DND-41 (cell line): ENCODE measurements around the gene TNNC2.

Experiments used
- ATAC-seq: fragments of 200-7000 bp; cut with Tn5 transposase; 3 replicates; pipeline ENCODE4 v1.9.1; 2021; ENCODE audit warnings: low read depth; ENCODE audit not compliant: insufficient read depth
- DNase-seq: peaks from one replicate; pipeline ENCODE4 v3.0.0-alpha.2; 2020
- H2AFZ ChIP-seq: 2 replicates; pipeline ENCODE4 v1.6.0; 2012; ENCODE audit warnings: low read depth, low read length
- H3K27ac ChIP-seq: 2 replicates; pipeline ENCODE4 v1.5.1; 2012; ENCODE audit warnings: low read length, inconsistent platforms
- H3K27me3 ChIP-seq: fragments of 200-600 bp; sonication (generic); 2 replicates; pipeline ENCODE4 v1.6.0; 2012; ENCODE audit warnings: low read length, mild to moderate bottlenecking, inconsistent platforms; ENCODE audit not compliant: insufficient read depth, poor library complexity
- H3K36me3 ChIP-seq: 2 replicates; pipeline ENCODE4 v1.5.1; 2012; ENCODE audit warnings: low read length, inconsistent platforms; ENCODE audit not compliant: insufficient read depth
- H3K4me1 ChIP-seq: 2 replicates; pipeline ENCODE4 v1.5.1; 2012; ENCODE audit warnings: mild to moderate bottlenecking, low read length; ENCODE audit not compliant: insufficient read depth
- H3K4me2 ChIP-seq: 2 replicates; pipeline ENCODE4 v1.6.0; 2012; ENCODE audit warnings: mild to moderate bottlenecking, moderate library complexity, low read length, inconsistent platforms; ENCODE audit not compliant: insufficient read depth
- H3K4me3 ChIP-seq, 2 experiments: fragments of 200-600 bp in 1 of 2; shearing (Covaris generic) in 1 of 2; 2 replicates each; pipeline ENCODE4 v1.5.1; 2012 to 2016; ENCODE audit warnings: inconsistent platforms in 2 of 2, low read length in 2 of 2, mild to moderate bottlenecking in 2 of 2, low read depth in 1 of 2, moderate library complexity in 1 of 2
- H3K79me2 ChIP-seq: 2 replicates; pipeline ENCODE4 v1.6.0; 2012; ENCODE audit warnings: low read length, inconsistent platforms; ENCODE audit not compliant: insufficient read depth
- H3K9ac ChIP-seq: 2 replicates; pipeline ENCODE4 v1.6.0; 2012; ENCODE audit warnings: low read depth, mild to moderate bottlenecking, inconsistent platforms, low read length, moderate library complexity
- H3K9me3 ChIP-seq: 2 replicates; pipeline ENCODE4 v1.5.1; 2012; ENCODE audit warnings: low read length, moderate library complexity, mild to moderate bottlenecking, inconsistent platforms; ENCODE audit not compliant: insufficient read depth, severe bottlenecking
- H4K20me1 ChIP-seq: 2 replicates; pipeline ENCODE4 v1.6.0; 2012; ENCODE audit warnings: low read length; ENCODE audit not compliant: insufficient read depth
- EZH2 ChIP-seq: IDR thresholded peaks from 3 replicates; pipeline ENCODE4 v1.6.1; 2012; ENCODE audit warnings: borderline replicate concordance, low read depth, mild to moderate bottlenecking, moderate library complexity, low read length, inconsistent platforms; ENCODE audit not compliant: severe bottlenecking
- TF ChIP-seq, protein P1 (sequence below): IDR thresholded peaks from 2 replicates; pipeline ENCODE4 v1.5.1; 2012; ENCODE audit warnings: borderline replicate concordance, low read length, moderate library complexity, mild to moderate bottlenecking; ENCODE audit not compliant: poor library complexity, severe bottlenecking; ENCODE audit errors: extremely low read depth

The TNNC2 gene

DNA sequence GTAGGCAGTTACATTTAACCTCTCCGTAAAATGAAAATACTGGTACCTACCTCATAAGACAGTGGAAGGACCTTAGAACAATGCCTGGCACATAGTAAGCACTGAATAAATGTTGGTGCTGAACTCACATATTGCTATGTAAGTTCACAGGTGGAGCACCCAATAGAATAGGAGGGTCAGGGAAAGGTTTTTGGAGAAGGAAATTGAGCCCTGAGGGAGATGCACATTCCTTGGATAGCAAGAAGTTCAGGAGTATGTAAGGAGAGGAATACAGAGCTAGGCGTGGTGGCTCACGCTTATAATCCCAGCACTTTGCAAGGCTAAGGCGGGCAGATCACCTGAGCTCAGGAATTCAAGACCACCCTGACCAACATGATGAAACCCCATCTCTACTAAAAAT lies 7.6 kb downstream of the TNNC2 start:
- Histone ChIP-seq H2AFZ (no peak overlapping the region), H3K4me1 (peaks cover 10% of the 10 kb centered on the region), H3K27me3 (peaks cover 4% of the 10 kb centered on the region), H3K36me3 (peaks cover 19% of the 10 kb centered on the region), H3K27ac (no peak overlapping the region), H4K20me1 (peaks cover 11% of the 10 kb centered on the region; the same call in 1 of the 2 replicates), H3K9me3 (no peaks in the 10 kb centered on the region), H3K79me2 (peaks cover 2% of the 10 kb centered on the region), H3K4me2 (no peak overlapping the region), H3K9ac (no peak overlapping the region), H3K4me3 (no peak overlapping the region)
- DNase-seq: no peak
- no peak for ATAC-seq
- TF ChIP-seq, protein P1, sequence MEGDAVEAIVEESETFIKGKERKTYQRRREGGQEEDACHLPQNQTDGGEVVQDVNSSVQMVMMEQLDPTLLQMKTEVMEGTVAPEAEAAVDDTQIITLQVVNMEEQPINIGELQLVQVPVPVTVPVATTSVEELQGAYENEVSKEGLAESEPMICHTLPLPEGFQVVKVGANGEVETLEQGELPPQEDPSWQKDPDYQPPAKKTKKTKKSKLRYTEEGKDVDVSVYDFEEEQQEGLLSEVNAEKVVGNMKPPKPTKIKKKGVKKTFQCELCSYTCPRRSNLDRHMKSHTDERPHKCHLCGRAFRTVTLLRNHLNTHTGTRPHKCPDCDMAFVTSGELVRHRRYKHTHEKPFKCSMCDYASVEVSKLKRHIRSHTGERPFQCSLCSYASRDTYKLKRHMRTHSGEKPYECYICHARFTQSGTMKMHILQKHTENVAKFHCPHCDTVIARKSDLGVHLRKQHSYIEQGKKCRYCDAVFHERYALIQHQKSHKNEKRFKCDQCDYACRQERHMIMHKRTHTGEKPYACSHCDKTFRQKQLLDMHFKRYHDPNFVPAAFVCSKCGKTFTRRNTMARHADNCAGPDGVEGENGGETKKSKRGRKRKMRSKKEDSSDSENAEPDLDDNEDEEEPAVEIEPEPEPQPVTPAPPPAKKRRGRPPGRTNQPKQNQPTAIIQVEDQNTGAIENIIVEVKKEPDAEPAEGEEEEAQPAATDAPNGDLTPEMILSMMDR: no peak
- TF ChIP-seq EZH2: no peak

DNA sequence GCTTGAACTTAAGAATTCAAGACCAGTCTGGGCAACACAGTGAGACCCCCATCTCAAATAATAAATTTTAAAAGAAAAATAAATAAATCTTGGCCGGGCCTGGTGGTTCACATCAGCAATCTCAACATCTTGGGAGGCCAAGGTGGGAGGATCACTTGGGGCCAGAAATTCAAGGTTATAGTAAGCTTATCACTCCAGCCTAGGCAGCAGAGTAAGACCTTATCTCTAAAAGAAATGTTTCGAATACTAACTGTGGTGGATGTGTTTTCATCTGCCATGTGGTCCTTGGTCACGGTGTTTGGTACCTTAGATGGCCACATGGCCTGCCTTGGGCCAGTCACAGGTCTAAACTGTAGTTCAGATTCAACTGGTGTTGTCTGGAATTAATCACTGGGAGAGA lies 8.9 kb downstream of the TNNC2 start:
- TF ChIP-seq EZH2: no peak
- TF ChIP-seq, protein P1: no peak
- no peak for ATAC-seq

DNA sequence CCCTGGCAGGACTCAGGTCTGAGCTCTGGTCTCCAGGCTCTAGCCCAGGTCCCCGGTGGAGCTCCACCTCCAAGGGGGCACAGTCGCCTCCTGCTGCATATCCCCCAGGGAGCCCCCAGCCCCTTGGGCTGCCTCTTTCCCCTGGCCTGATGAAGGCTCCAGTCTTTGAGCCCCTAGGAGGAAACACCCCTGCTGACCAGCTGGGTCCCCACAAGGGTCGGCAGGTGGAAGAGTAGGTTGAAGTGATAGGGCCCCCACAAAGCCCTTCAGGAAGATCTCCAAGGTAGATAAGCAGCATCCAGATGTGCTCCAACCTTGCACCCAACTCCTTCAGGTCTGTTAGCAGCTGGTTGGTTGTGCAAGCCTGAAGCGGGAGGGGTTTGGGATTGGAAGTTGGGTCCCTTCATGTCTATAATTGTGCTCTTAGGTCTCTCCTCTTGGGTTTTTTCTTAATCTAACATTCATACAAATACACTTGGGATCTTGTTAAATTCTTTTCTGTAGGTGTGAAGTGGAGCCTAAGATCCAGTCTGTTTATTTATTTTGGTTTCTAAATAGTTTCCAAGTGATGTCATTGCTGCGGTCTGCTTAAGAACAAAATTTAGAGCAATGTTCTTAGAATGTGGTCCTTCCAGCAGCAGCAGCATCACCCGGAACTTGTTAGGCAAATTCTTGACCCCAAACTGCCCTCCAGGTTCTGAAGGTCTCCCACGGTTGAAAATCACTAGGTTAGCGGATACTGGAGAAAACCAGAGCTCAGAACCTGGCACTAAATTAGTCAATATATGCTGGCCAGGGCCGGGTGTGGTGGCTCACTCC lies 9.5 kb downstream of the TNNC2 start:
- Histone ChIP-seq H3K27ac (no peak overlapping the region), H3K4me2 (no peak overlapping the region), H3K9ac (no peak overlapping the region), H3K9me3 (no peaks in the 10 kb centered on the region), H3K27me3 (no peaks in the 10 kb centered on the region), H3K79me2 (peaks cover 19% of the 10 kb centered on the region), H3K4me3 (no peak overlapping the region), H2AFZ (no peak overlapping the region), H4K20me1 (peaks cover 14% of the 10 kb centered on the region; the same call in 1 of the 2 replicates), H3K4me1 (peaks cover 24% of the 10 kb centered on the region), H3K36me3 (peaks cover 36% of the 10 kb centered on the region)
- no peak for ATAC-seq
- TF ChIP-seq, protein P1: no peak
- no peak for DNase-seq

More for the DNA sequence above, 8.9 kb downstream of the TNNC2 start:
- peaks cover 30% of the 10 kb centered on the region for H3K36me3 ChIP-seq
- no peak overlapping the region for H3K9ac ChIP-seq
- peaks cover 14% of the 10 kb centered on the region; the same call in 1 of the 2 replicates for H4K20me1 ChIP-seq
- no peaks in the 10 kb centered on the region for H3K9me3 ChIP-seq
- peaks cover 21% of the 10 kb centered on the region for H3K4me1 ChIP-seq
- no peak overlapping the region for H3K4me3 ChIP-seq
- H3K79me2 ChIP-seq: peaks cover 12% of the 10 kb centered on the region
- no peak overlapping the region for H3K27ac ChIP-seq
- no peak for DNase-seq
- H3K4me2 ChIP-seq: no peak overlapping the region
- peaks cover 4% of the 10 kb centered on the region for H3K27me3 ChIP-seq
- H2AFZ ChIP-seq: no peak overlapping the region
